Tibial nerve (tissue), 4 donors: Measurements from ENCODE around the gene SOST.

Experiments
- EP300 ChIP-seq, 2 donors: sonication (generic); formaldehyde crosslinking; IDR thresholded peaks; one replicate each; pipeline ENCODE4 v1.6.1; 2017; ENCODE audit warnings: antibody characterized with exemption in 2 of 2, mild to moderate bottlenecking in 1 of 2
- POLR2A ChIP-seq, 2 donors: fragments of 450-650 bp; IDR thresholded peaks; one replicate each; pipeline ENCODE4 v1.6.1; 2017; ENCODE audit warnings: antibody characterized with exemption in 2 of 2, mild to moderate bottlenecking in 2 of 2, moderate library complexity in 2 of 2
- TF ChIP-seq, protein P1 (sequence below), 5 experiments: fragments of 200-600 bp in 3 of 5; fragments of 450-650 bp in 2 of 5; sonication (generic) in 3 of 5; IDR thresholded peaks; one replicate each; pipeline ENCODE4 v1.5.1; 2016 to 2019; ENCODE audit warnings: antibody characterized with exemption in 5 of 5, mild to moderate bottlenecking in 3 of 5, moderate library complexity in 2 of 5

DNA sequence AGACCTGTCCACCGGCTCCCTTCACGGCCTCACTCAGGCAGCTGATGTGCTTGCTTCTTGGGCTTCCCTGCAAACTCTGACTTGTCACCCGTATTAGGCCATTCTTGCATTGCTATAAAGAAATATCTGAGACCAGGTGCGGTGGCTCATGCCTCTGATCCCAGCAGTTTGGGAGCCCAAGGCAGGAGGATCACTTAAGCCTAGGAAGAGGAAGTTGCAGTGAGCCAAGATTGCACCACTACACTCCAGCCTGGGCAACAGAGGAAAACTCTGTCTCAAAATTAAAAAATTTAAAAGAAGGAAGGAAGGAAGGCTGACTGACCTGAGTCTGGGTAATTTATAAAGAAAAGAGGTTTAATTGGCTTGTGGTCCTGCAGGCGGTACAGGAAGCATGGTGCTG is 17.0 kb downstream of the SOST start:
- TF ChIP-seq, protein P1, sequence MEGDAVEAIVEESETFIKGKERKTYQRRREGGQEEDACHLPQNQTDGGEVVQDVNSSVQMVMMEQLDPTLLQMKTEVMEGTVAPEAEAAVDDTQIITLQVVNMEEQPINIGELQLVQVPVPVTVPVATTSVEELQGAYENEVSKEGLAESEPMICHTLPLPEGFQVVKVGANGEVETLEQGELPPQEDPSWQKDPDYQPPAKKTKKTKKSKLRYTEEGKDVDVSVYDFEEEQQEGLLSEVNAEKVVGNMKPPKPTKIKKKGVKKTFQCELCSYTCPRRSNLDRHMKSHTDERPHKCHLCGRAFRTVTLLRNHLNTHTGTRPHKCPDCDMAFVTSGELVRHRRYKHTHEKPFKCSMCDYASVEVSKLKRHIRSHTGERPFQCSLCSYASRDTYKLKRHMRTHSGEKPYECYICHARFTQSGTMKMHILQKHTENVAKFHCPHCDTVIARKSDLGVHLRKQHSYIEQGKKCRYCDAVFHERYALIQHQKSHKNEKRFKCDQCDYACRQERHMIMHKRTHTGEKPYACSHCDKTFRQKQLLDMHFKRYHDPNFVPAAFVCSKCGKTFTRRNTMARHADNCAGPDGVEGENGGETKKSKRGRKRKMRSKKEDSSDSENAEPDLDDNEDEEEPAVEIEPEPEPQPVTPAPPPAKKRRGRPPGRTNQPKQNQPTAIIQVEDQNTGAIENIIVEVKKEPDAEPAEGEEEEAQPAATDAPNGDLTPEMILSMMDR (IDR thresholded peaks at IDR 0.05), result no peak
- TF ChIP-seq EP300 (IDR thresholded peaks at IDR 0.05) (no peak), POLR2A (IDR thresholded peaks at IDR 0.05) (no peak)
